ENCODE measurements around the gene GPANK1.

Gene GPANK1

DNA sequence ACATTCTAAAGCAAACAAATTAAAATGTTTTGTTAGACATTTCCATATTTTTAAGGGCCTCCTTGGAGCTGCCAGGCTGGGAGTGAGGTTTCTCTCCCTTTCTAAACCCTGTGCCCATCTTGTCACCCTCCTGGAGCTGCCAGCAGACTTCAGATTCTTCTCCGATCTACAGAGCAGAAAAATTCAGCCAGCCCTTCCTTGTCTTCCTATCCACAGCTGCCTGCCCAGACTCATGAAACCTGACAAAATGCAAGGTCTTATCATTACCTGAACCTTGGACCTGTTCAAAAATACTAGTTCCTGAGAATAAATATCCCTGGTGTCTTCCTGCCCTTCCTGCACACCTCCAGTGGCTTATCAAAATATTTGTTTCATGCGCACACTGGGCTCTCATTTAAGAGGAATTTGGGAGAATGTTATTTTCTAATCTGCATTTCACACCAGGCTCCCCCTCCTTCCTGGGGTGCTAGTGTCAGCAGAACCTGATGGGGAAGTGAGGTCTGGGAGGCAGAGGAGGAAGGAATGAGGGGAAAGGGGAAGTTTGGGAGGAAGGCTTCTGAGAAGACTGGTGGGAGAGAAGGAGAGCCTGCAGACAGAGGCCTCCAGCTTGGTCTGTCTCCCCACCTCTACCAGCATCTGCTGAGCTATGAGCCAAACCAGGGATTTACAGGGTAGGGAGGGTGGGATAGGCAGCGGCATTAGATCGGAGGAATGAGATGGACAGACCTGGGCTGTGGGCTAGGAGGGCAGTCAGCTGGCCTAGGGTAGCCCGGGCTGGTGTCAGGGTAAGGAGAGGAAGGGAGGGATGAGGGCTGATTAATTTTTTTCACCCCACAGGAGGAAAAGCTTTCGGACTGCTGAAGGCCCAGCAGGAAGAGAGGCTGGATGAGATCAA, 49.9 kb downstream of the GPANK1 start, which contains the start of gene AIF1:
Gene AIF1, plus strand, starts transcription at position 551 of the 895 bp plus-strand sequence. Its CDS starts 96 bp downstream, at position 647.
- no peak for FAIRE-seq

- no peak for FAIRE-seq
Measured at GRCh38 chr6:31614075-31614619, 50.6 kb downstream of the GPANK1 start.

All from endometrium (tissue), 2 donors.